Spleen (tissue), 11 donors: ENCODE measurements around the gene ZNF37A. TPM values are rescaled to one million over a fixed set of nuclear protein-coding genes. Genes with fewer than 3 reads are reported as not detected.
"Not testable (repeated sequence)": the region's sequence is repeated elsewhere in the genome, so short reads cannot be mapped to it uniquely, and the experiment has no call there.

Source experiments
- DNase-seq: peaks from one replicate; pipeline ENCODE4 v3.0.0-alpha.2; 2020
- H3K27ac ChIP-seq, 8 donors: fragments of 200-600 bp; sonication (generic) in 7 of 8; 1 replicate in 4 of 8; 2 replicates in 4 of 8; pipeline versions ENCODE4 v1.5.0 to v1.8.0; 2016 to 2021; ENCODE audit warnings: inconsistent platforms in 4 of 8, mild to moderate bottlenecking in 4 of 8, moderate library complexity in 1 of 8
- H3K27me3 ChIP-seq, 7 donors: fragments of 200-600 bp; sonication (generic) in 6 of 7; replicated peaks in 1 of 7; 1 replicate in 4 of 7; 2 replicates in 3 of 7; pipeline versions ENCODE4 v1.5.0 to v1.8.0; 2016 to 2021; ENCODE audit warnings: inconsistent platforms in 3 of 7, mild to moderate bottlenecking in 1 of 7
- H3K36me3 ChIP-seq, 6 donors: fragments of 200-600 bp; sonication (generic) in 5 of 6; 1 replicate in 4 of 6; 2 replicates in 2 of 6; pipeline versions ENCODE4 v1.5.0 to v1.8.0; 2016 to 2021; ENCODE audit warnings: inconsistent platforms in 2 of 6
- H3K4me1 ChIP-seq, 6 donors: fragments of 200-600 bp; sonication (generic) in 5 of 6; 1 replicate in 3 of 6; 2 replicates in 3 of 6; pipeline versions ENCODE4 v1.5.0 to v1.8.0; 2016 to 2021; ENCODE audit warnings: inconsistent platforms in 3 of 6
- H3K4me3 ChIP-seq, 8 donors: fragments of 200-600 bp; sonication (generic) in 7 of 8; 1 replicate in 4 of 8; 2 replicates in 4 of 8; pipeline versions ENCODE4 v1.5.0 to v1.8.0; 2016 to 2021; ENCODE audit warnings: inconsistent platforms in 4 of 8, mild to moderate bottlenecking in 4 of 8, moderate library complexity in 2 of 8
- H3K9me3 ChIP-seq, 8 donors: fragments of 200-600 bp; sonication (generic) in 7 of 8; 1 replicate in 4 of 8; 2 replicates in 4 of 8; pipeline versions ENCODE4 v1.5.0 to v1.8.0; 2016 to 2021; ENCODE audit warnings: inconsistent platforms in 4 of 8
- CTCF ChIP-seq, 11 experiments: fragments of 200-600 bp in 7 of 11; fragments of 450-650 bp in 4 of 11; sonication (generic) in 4 of 11; IDR thresholded peaks in 8 of 11; conservative IDR thresholded peaks in 3 of 11; 1 replicate in 7 of 11; 2 replicates in 4 of 11; pipeline versions ENCODE4 v1.4.0 to v1.8.0; 2016 to 2021; ENCODE audit warnings: antibody characterized with exemption in 11 of 11, inconsistent platforms in 4 of 11, mild to moderate bottlenecking in 1 of 11
- POLR2A ChIP-seq, 3 donors: fragments of 450-650 bp; IDR thresholded peaks; one replicate each; pipeline ENCODE4 v1.5.1; 2017; ENCODE audit warnings: antibody characterized with exemption in 3 of 3, mild to moderate bottlenecking in 1 of 3
- POLR2AphosphoS5 ChIP-seq, 3 donors: sonication (generic); formaldehyde crosslinking; IDR thresholded peaks; one replicate each; pipeline ENCODE4 v1.5.1; 2017; ENCODE audit warnings: antibody characterized with exemption in 3 of 3
- WGBS, 5 donors: extraction: QIAGEN DNeasy Blood & Tissue Kit in 3 of 5; methylation state at CpG; one replicate each; pipeline versions ENCODE4 v1.1.5 to v1.1.7; 2013 to 2018; 5-methylcytosine and 5-hydroxymethylcytosine counted together
- intact Hi-C: fragments of 100-400 bp; cut with DNase I; formaldehyde crosslinking; loops from one replicate; pipeline ENCODE4 v1.15.0; 2023; ENCODE audit warnings: low total_unique reads
- polyA plus RNA-seq, 3 donors: library from polyadenylated mRNA; stranded (reverse); fragments of 200-250 nt; gene quantifications; one replicate each; pipeline ENCODE4 v1.2.1, GENCODE V29; 2013
- total RNA-seq, 7 donors: library from RNA; depleted of rRNA in 3 of 7; stranded (reverse); fragments of >200 nt in 3 of 7; fragmentation: NEBNext Ultra II Directional in 4 of 7; extraction: Animal tissue kit (Norgen Biotek cat#: 25700) in 4 of 7; gene quantifications; one replicate each; pipeline versions ENCODE4 v1.1.0 to v1.2.1, GENCODE V29; 2016 to 2021
- donor health status: healthy with polysubstance abuse.
- donor health status: DM: no; HTN: no; CAD: no; lungs with moderate emphysema.
- donor health status: DM: no; HTN: no; CAD: no.
- donor health status: Bipolar disorder and iron deficiency.
- donor health status: healthy.
- donor health status: DM: no; HTN: no; CAD: no.
- donor health status: DM: yes; HTN: yes; CAD: no.

Gene ZNF37A
- total and polyA plus RNA-seq, 10 donors: 3.1 to 31.2 (median 19.9) TPM

- no peaks in the 10 kb centered on the region for H3K4me1 ChIP-seq
- no peaks in the 10 kb centered on the region for H3K27me3 ChIP-seq
- intact Hi-C loops: no loop called here
- DNase-seq: no peak
- WGBS, 5 donors: 75 to 93% (median 90%) methylated on average over 1 of the region's 1 CpG
- H3K27ac ChIP-seq: no peak overlapping the region
- no peak overlapping the region for H3K4me3 ChIP-seq
- H3K36me3 ChIP-seq: no peaks in the 10 kb centered on the region
- peaks cover 0 to 62% (median 37%) of the 10 kb centered on the region in 8 donors for H3K9me3 ChIP-seq
- no peak for TF ChIP-seq POLR2AphosphoS5 (IDR thresholded peaks at IDR 0.05)
- TF ChIP-seq CTCF (IDR thresholded peaks at IDR 0.05 in 8 of 11, conservative IDR thresholded peaks at IDR 0.05 in 3 of 11): no peak
- no peak for TF ChIP-seq POLR2A (IDR thresholded peaks at IDR 0.05)
Observed at GRCh38 chr10:38147686-38148085, 53.5 kb downstream of the ZNF37A start.

- H3K4me3 ChIP-seq, H3K36me3 ChIP-seq, H3K27ac ChIP-seq, DNase-seq, H3K4me1 ChIP-seq, H3K27me3 ChIP-seq, intact Hi-C loops: not testable (repeated sequence)
- peaks cover 0 to 51% (median 30%) of the 10 kb centered on the region in 8 donors for H3K9me3 ChIP-seq
- WGBS, 5 donors: 70 to 80% (median 79%) methylated on average over 5 of the region's 5 CpGs
Observed at GRCh38 chr10:38150891-38151463, 56.8 kb downstream of the ZNF37A start.

GRCh38 chr10:38156416-38157269 lies 62.5 kb downstream of the ZNF37A start:
- Histone ChIP-seq H3K9me3 (peaks cover 6 to 76% (median 54%) of the 10 kb centered on the region in 8 donors), H3K27me3 (no peaks in the 10 kb centered on the region), H3K36me3 (no peaks in the 10 kb centered on the region), H3K27ac (no peak overlapping the region), H3K4me1 (no peaks in the 10 kb centered on the region), H3K4me3 (no peak overlapping the region)
- DNase-seq: no peak
- 88 to 93% (median 90%) methylated on average over 28 to 37 of the region's 37 CpGs for WGBS, 5 donors
- intact Hi-C loops: no loop called here
- TF ChIP-seq POLR2AphosphoS5 (IDR thresholded peaks at IDR 0.05) (no peak), POLR2A (IDR thresholded peaks at IDR 0.05) (no peak), CTCF (IDR thresholded peaks at IDR 0.05 in 8 of 11, conservative IDR thresholded peaks at IDR 0.05 in 3 of 11) (no peak)

- WGBS, 5 donors: 90 to 97% (median 92%) methylated on average over 10 of the region's 10 CpGs
- intact Hi-C loops: no loop called here
Observed at GRCh38 chr10:38157270-38157685, 63.1 kb downstream of the ZNF37A start.

More at GRCh38 chr10:38157270-38157685, 63.1 kb downstream of the ZNF37A start:
- Histone ChIP-seq H3K4me3 (no peak overlapping the region), H3K27me3 (no peaks in the 10 kb centered on the region), H3K36me3 (no peaks in the 10 kb centered on the region), H3K9me3 (peaks cover 6 to 78% (median 57%) of the 10 kb centered on the region in 8 donors), H3K27ac (no peak overlapping the region), H3K4me1 (no peaks in the 10 kb centered on the region)
- no peak for TF ChIP-seq POLR2A (IDR thresholded peaks at IDR 0.05)
- no peak for TF ChIP-seq CTCF (IDR thresholded peaks at IDR 0.05 in 8 of 11, conservative IDR thresholded peaks at IDR 0.05 in 3 of 11)
- TF ChIP-seq POLR2AphosphoS5 (IDR thresholded peaks at IDR 0.05): no peak
- DNase-seq: no peak
